Smooth muscle cell (in vitro differentiated cells): ENCODE data around the gene HGD. TPM values are rescaled to one million over a fixed set of nuclear protein-coding genes. Genes with fewer than 3 reads are reported as not detected.

Experiments
- DNase-seq: peaks from one replicate; lab custom pipeline; 2025; ENCODE audit not compliant: unreplicated experiment; lab: John Stamatoyannopoulos, UW
- H2AFZ ChIP-seq: fragments of 200-600 bp; sonication (generic); 2 replicates; pipeline ENCODE4 v1.6.0; 2016; ENCODE audit warnings: antibody characterized with exemption, low read depth, mild to moderate bottlenecking
- H3F3A ChIP-seq: fragments of 200-600 bp; sonication (generic); 2 replicates; pipeline ENCODE4 v1.6.0; 2017; ENCODE audit warnings: antibody characterized with exemption, low read depth
- H3K27ac ChIP-seq: fragments of 200-600 bp; sonication (generic); 2 replicates; pipeline ENCODE4 v1.5.1; 2016; ENCODE audit warnings: low read depth, mild to moderate bottlenecking
- H3K27me3 ChIP-seq: fragments of 200-600 bp; sonication (generic); 2 replicates; pipeline ENCODE4 v1.6.1; 2016; ENCODE audit warnings: low read depth, mild to moderate bottlenecking
- H3K36me3 ChIP-seq: fragments of 200-600 bp; sonication (generic); 2 replicates; pipeline ENCODE4 v1.5.1; 2016; ENCODE audit warnings: low read depth
- H3K4me1 ChIP-seq: fragments of 200-600 bp; sonication (generic); 2 replicates; pipeline ENCODE4 v1.5.1; 2016; ENCODE audit warnings: low read depth
- H3K4me2 ChIP-seq: fragments of 200-600 bp; sonication (generic); 2 replicates; pipeline ENCODE4 v1.6.0; 2016; ENCODE audit warnings: mild to moderate bottlenecking
- H3K4me3 ChIP-seq: fragments of 200-600 bp; sonication (generic); 2 replicates; pipeline ENCODE4 v1.5.1; 2016; ENCODE audit warnings: mild to moderate bottlenecking
- H3K79me2 ChIP-seq: fragments of 200-600 bp; sonication (generic); 2 replicates; pipeline ENCODE4 v1.6.0; 2016; ENCODE audit warnings: low read depth, mild to moderate bottlenecking
- H3K9ac ChIP-seq: fragments of 200-600 bp; sonication (generic); 2 replicates; pipeline ENCODE4 v1.6.0; 2016; ENCODE audit warnings: low read depth
- H3K9me3 ChIP-seq: fragments of 200-600 bp; sonication (generic); replicated peaks from 2 replicates; pipeline ENCODE4 v1.5.1; 2016; ENCODE audit warnings: low read depth
- H4K20me1 ChIP-seq: fragments of 200-600 bp; sonication (generic); 2 replicates; pipeline ENCODE4 v1.6.0; 2016; ENCODE audit warnings: low read depth
- WGBS: methylation state at CpG from one replicate; pipeline ENCODE4 v1.1.7; 2016; ENCODE audit warnings: low lambda C conversion rate; 5-methylcytosine and 5-hydroxymethylcytosine counted together
- polyA plus RNA-seq: library from polyadenylated mRNA; unstranded; fragments of >200 nt; fragmentation: Nextera tagmentation; extraction: Ambion mirVana; gene quantifications from 2 replicates; pipeline ENCODE4 v1.2.1, GENCODE V29; 2016
- small RNA-seq: library from RNA; depleted of rRNA; stranded (forward); fragments of <200 nt; gene quantifications from one replicate; pipeline ENCODE3, GENCODE V24; 2014
- total RNA-seq: library from RNA; depleted of rRNA; stranded (reverse); fragments of >200 nt; gene quantifications from 2 replicates; pipeline ENCODE4 v1.2.3, GENCODE V29; 2014
- TF ChIP-seq, protein P1 (sequence below): fragments of 200-600 bp; sonication (generic); IDR thresholded peaks from 2 replicates; pipeline ENCODE4 v1.5.1; 2017; ENCODE audit warnings: borderline replicate concordance, mild to moderate bottlenecking, antibody characterized with exemption; ENCODE audit not compliant: insufficient read depth, poor library complexity, severe bottlenecking

HGD gene
- total and polyA plus RNA-seq, 2 experiments from 2014 or later, result 3.8 to 10.9 TPM

DNA sequence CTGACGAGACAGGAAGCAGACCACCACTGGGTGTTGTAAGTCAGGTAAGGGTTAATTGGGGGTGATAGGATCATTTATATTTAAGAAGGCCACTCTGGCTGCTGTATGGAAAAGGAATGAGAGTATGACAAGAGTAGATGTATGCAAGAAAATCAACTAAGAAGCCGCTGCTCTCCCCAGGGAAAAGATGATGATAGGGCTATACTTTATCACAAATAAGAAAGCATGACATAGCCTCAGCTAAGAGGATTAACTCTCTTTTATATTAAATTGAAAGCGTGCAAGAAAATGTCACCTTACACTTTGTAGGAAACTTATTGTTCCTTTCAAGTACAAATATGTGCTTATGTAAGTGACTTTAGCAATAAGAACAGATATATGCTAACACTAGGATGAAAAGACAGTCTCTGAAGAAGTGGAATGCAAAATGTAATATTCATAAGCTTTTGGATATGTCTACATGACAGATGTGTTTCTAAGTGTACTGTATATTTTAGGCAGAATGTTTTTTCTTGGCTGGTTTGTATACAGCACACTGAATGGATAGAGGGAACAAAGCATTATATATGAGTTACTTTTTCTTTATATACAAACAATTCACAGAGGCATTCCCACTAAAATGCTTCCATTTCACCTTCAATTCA, 94.6 kb downstream of the HGD start:
- Histone ChIP-seq H3K27me3 (no peaks in the 10 kb centered on the region), H2AFZ (no peak overlapping the region), H3K4me1 (no peaks in the 10 kb centered on the region), H3F3A (no peaks in the 10 kb centered on the region), H3K36me3 (no peaks in the 10 kb centered on the region), H3K79me2 (no peaks in the 10 kb centered on the region), H3K9ac (no peak overlapping the region), H3K4me2 (no peak overlapping the region), H3K4me3 (no peak overlapping the region), H3K27ac (no peak overlapping the region), H4K20me1 (no peaks in the 10 kb centered on the region), H3K9me3 (no peaks in the 10 kb centered on the region)
- no peak for DNase-seq
- TF ChIP-seq, protein P1, sequence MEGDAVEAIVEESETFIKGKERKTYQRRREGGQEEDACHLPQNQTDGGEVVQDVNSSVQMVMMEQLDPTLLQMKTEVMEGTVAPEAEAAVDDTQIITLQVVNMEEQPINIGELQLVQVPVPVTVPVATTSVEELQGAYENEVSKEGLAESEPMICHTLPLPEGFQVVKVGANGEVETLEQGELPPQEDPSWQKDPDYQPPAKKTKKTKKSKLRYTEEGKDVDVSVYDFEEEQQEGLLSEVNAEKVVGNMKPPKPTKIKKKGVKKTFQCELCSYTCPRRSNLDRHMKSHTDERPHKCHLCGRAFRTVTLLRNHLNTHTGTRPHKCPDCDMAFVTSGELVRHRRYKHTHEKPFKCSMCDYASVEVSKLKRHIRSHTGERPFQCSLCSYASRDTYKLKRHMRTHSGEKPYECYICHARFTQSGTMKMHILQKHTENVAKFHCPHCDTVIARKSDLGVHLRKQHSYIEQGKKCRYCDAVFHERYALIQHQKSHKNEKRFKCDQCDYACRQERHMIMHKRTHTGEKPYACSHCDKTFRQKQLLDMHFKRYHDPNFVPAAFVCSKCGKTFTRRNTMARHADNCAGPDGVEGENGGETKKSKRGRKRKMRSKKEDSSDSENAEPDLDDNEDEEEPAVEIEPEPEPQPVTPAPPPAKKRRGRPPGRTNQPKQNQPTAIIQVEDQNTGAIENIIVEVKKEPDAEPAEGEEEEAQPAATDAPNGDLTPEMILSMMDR, result no peak
- WGBS, result 91% methylated on average over 3 of the region's 3 CpGs

Small RNA genes lying within 50 kb of the gene (small RNA-seq; reads per million reads assigned to genes)
- gene MTCO1P29 (not detected), gene MTCO2P29 (not detected)

Other genes starting within 250 kb of the HGD start
- 630 and 783 TPM in 2 replicates for gene FSTL1, start 231.2 kb downstream of the HGD start, total RNA-seq
- gene FSTL1, start 231.2 kb downstream of the HGD start, polyA plus RNA-seq, result 367 and 562 TPM in 2 replicates
- gene NDUFB4, start 85.9 kb downstream of the HGD start, total RNA-seq, result 175 and 270 TPM in 2 replicates
- 484 and 493 TPM in 2 replicates for gene NDUFB4, start 85.9 kb downstream of the HGD start, polyA plus RNA-seq
- gene RABL3, start 60.3 kb upstream of the HGD start, total RNA-seq, result 29.3 and 33.5 TPM in 2 replicates
- gene RABL3, start 60.3 kb upstream of the HGD start, polyA plus RNA-seq, result 27.0 and 29.5 TPM in 2 replicates
- gene GTF2E1, start 60.5 kb upstream of the HGD start, total RNA-seq, result 17.6 and 18.8 TPM in 2 replicates
- gene GTF2E1, start 60.5 kb upstream of the HGD start, polyA plus RNA-seq, result 15.8 and 17.0 TPM in 2 replicates
- gene STXBP5L, start 226.0 kb upstream of the HGD start, total RNA-seq, result 10.3 and 14.4 TPM in 2 replicates
- gene STXBP5L, start 226.0 kb upstream of the HGD start, polyA plus RNA-seq, result 2.8 and 3.3 TPM in 2 replicates